ENCODE measurements around the gene OPN4. TPM values are rescaled to one million over a fixed set of nuclear protein-coding genes. Genes with fewer than 3 reads are reported as not detected.

OPN4 gene
- total and polyA plus RNA-seq, 2 donors (not counting 3 experiments of a cell fraction or from before 2014, with no cell fraction given), result not detected

- Histone ChIP-seq H3K27me3 (ENCODE audit: control insufficient read depth in 2 of 2, insufficient read depth in 2 of 2, low read length in 2 of 2) (peaks cover 70 to 71% of the 10 kb centered on the region in 2 experiments), H4K20me1 (replicated peaks; ENCODE audit: control insufficient read depth, extremely low read depth, insufficient read depth, low read length) (no peaks in the 10 kb centered on the region), H3K9ac (replicated peaks; ENCODE audit: extremely low read depth, insufficient read depth, low read length) (no peak overlapping the region), H3K4me1 (ENCODE audit: control insufficient read depth, extremely low read depth, insufficient read depth, low read length) (no peaks in the 10 kb centered on the region), H3K4me2 (ENCODE audit: insufficient read depth, low read length) (no peak overlapping the region), H3K79me2 (ENCODE audit: control insufficient read depth, insufficient read depth, low read length) (no peaks in the 10 kb centered on the region), H2AFZ (ENCODE audit: low read depth, low read length) (no peak overlapping the region), H3K27ac (ENCODE audit: insufficient read depth, low read depth, low read length) (no peak overlapping the region), H3K36me3 (ENCODE audit: control insufficient read depth in 2 of 2, extremely low read depth in 1 of 2, insufficient read depth in 2 of 2, low read length in 2 of 2) (no peaks in the 10 kb centered on the region), H3K9me3 (replicated peaks; ENCODE audit: control insufficient read depth, insufficient read depth, low read length) (no peaks in the 10 kb centered on the region), H3K9me1 (replicated peaks; ENCODE audit: control insufficient read depth, extremely low read depth, insufficient read depth, low read length) (no peaks in the 10 kb centered on the region), H3K4me3 (replicated peaks in 1 of 3; ENCODE audit: insufficient read depth in 1 of 3, low read depth in 1 of 3, low read length in 3 of 3) (no peak overlapping the region)
- POLR2A ChIA-PET, result interaction anchor here (0.6 kb wide), 1 partner anchor 20 kb away, joined by 3 read pairs; no protein-coding TSS in a partner anchor
- no peak for TF ChIP-seq EZH2 (IDR thresholded peaks at IDR 0.05; ENCODE audit: borderline replicate concordance, low read depth, low read length, severe bottlenecking)
- no peak for TF ChIP-seq GATA2 (IDR thresholded peaks at IDR 0.05; ENCODE audit: insufficient read depth, insufficient read length, low read depth, low read length)
- TF ChIP-seq MYC (IDR thresholded peaks at IDR 0.05; ENCODE audit: low read depth, low read length), result no peak
- TF ChIP-seq CTCF (IDR thresholded peaks at IDR 0.05; ENCODE audit: extremely low read depth in 1 of 2, insufficient read depth in 1 of 2, low read depth in 1 of 2, low read length in 2 of 2), result no peak
- no peak for TF ChIP-seq FOS (IDR thresholded peaks at IDR 0.05; ENCODE audit: borderline replicate concordance, insufficient read depth, low read length)
- TF ChIP-seq POLR2AphosphoS5 (IDR thresholded peaks at IDR 0.05; ENCODE audit: insufficient read depth, low read depth, low read length), result no peak
- TF ChIP-seq POLR2A (IDR thresholded peaks at IDR 0.05; ENCODE audit: low read depth, low read length), result no peak
- TF ChIP-seq JUN (IDR thresholded peaks at IDR 0.05; ENCODE audit: borderline replicate concordance, insufficient read depth, insufficient read length, low read depth), result no peak
- no peak for TF ChIP-seq MAX (IDR thresholded peaks at IDR 0.05; ENCODE audit: insufficient read depth, insufficient read length)
- intact Hi-C loops (cut with micrococcal nuclease) (no loop called here), dilution Hi-C loops (cut with MboI; ENCODE audit: extremely low pct_ligation_motif_present, low sequenced_read_pairs) (no loop called here)
- BruUV-seq (replicated peaks), result no TSS peak
- CTCF ChIA-PET, result interaction anchor here (0.7 to 1.5 kb wide), 5 partner anchors 8 to 251 kb away, joined by 3 to 5 read pairs (median 3); no protein-coding TSS in a partner anchor
- no peak for FAIRE-seq
- no peak for DNase-seq (ENCODE audit: low read depth, low spot score)
Measured at GRCh38 chr10:86715836-86716235, 61.5 kb downstream of the OPN4 start.

Other genes starting within 250 kb of the OPN4 start
- 35.1 and 35.3 TPM in 2 replicates for gene WAPL, start 132.8 kb upstream of the OPN4 start, total RNA-seq
- 6.4 and 9.2 TPM in 2 replicates for gene WAPL, start 132.8 kb upstream of the OPN4 start, polyA plus RNA-seq
- gene LDB3, start 14.0 kb downstream of the OPN4 start, total RNA-seq, result not detected in 2 replicates
- gene LDB3, start 14.0 kb downstream of the OPN4 start, polyA plus RNA-seq, result not detected in 2 replicates
- not detected in 2 replicates for gene BMPR1A, start 102.1 kb downstream of the OPN4 start, total RNA-seq
- gene BMPR1A, start 102.1 kb downstream of the OPN4 start, polyA plus RNA-seq, result not detected in 2 replicates

Data from endothelial cell of umbilical vein (primary cell).